DMS153 (cell line): ENCODE data around the gene GARNL3.
A peak's percentile ranks its signal among the peaks of the same experiment; 100 is the strongest.

ENCODE experiments used
- DNase-seq: peaks from one replicate; lab custom pipeline; 2025; lab: John Stamatoyannopoulos, UW

Gene GARNL3, protein sequence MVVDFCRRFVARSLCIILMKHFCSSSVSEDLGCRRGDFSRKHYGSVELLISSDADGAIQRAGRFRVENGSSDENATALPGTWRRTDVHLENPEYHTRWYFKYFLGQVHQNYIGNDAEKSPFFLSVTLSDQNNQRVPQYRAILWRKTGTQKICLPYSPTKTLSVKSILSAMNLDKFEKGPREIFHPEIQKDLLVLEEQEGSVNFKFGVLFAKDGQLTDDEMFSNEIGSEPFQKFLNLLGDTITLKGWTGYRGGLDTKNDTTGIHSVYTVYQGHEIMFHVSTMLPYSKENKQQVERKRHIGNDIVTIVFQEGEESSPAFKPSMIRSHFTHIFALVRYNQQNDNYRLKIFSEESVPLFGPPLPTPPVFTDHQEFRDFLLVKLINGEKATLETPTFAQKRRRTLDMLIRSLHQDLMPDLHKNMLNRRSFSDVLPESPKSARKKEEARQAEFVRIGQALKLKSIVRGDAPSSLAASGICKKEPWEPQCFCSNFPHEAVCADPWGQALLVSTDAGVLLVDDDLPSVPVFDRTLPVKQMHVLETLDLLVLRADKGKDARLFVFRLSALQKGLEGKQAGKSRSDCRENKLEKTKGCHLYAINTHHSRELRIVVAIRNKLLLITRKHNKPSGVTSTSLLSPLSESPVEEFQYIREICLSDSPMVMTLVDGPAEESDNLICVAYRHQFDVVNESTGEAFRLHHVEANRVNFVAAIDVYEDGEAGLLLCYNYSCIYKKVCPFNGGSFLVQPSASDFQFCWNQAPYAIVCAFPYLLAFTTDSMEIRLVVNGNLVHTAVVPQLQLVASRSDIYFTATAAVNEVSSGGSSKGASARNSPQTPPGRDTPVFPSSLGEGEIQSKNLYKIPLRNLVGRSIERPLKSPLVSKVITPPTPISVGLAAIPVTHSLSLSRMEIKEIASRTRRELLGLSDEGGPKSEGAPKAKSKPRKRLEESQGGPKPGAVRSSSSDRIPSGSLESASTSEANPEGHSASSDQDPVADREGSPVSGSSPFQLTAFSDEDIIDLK

GRCh38 chr9:127264462-127265219, at the start of gene GARNL3:
GARNL3 (plus strand) TSS chr9:127264774; CDS start chr9:127264878, 104 bp downstream.
- no peak for DNase-seq

GRCh38 chr9:127215268-127216209, 49.0 kb upstream of the GARNL3 start:
- no peak for DNase-seq

DNA sequence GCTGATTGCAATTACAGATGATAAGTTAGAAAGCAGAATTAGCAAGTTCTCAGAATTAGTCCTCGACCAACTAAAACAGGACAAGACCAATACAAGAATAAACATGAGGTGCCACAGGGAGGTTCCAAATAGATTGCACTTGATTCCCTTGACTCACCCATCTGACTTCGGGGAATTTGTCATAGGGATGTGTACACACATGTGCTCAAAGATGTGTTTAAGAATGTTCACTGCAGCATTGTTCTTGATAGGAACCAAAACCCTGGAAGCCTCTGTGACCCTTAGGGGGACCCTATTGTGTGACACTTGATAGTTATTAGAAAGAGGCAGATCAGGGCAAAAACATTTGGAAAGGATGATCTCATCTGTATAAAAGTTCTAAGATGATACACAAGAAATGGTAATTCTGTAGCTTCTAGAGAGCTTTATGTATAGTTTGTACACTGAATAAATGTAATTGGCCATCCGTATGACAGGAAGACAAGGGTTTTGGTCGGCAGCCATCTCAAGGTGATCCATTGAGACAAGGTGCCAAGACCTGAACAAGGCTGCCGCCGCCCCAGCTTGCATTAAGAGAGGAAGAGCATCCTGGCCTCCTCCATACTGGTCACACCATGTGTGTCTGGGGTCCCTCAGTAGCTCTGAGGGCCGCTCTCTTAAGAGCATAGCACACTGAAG, 48.2 kb upstream of the GARNL3 start:
- no peak for DNase-seq

- no peak for DNase-seq
These were observed 47.7 kb upstream of the GARNL3 start for GRCh38 chr9:127216888-127217217.

DNA sequence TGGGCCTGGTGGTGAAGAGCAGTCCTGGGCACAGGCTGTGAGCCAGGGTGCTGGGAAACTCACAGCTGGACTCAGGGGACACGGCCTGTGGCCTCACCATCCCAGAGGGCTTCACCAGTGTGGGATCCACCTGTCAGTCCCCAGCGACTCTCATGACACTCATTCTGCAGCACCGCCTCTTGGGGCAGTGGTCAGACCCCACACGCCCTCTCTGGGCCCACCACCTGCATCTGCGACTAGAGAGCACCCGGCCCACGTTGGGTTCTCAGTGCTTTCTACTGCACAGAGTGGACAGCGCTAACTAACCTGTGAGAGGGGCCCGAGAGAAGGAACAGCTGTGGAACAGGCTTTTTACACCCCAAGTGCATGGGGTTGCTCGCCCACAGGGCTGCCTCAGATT, 45.8 kb upstream of the GARNL3 start:
- DNase-seq: no peak

DNA sequence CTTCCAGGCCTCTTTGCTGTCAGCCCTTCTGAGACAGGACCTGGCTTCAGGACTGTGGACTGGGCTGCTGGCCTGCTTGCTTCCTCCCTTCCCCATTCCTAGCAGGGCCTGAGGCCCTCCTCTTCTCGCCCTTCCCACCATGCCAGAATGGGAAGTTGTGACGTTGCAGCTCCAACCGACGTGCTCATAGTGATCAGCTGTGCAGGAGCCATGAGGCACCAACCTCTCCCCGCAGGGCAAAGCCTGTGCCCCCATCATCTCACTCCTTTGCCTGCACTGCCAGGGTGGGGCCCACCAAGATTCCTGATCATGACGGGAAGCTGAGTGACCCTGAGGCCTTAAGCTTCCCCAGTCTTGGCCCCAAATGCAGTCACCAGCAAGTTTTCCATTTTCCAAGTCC, 45.1 kb upstream of the GARNL3 start:
- DNase-seq: no peak

DNA sequence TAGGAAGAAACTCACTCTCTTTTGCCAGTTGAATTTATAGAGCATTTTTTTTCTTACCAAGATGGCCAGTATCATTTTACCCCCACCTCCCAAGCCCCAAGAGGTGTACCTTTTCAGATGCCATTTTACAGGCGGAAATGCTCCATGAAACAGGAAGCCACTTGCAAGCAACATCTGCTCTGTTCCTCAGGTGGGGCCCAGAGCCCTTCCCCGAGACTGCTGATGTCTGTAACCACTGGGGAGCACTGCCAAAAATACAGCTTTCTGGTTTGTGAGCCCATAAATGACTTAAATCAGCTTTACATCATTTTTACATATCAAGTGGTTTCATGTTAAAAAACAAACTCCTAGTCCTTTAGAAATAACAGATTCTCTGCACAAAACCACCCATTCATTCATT, 42.9 kb upstream of the GARNL3 start:
- DNase-seq: no peak

DNA sequence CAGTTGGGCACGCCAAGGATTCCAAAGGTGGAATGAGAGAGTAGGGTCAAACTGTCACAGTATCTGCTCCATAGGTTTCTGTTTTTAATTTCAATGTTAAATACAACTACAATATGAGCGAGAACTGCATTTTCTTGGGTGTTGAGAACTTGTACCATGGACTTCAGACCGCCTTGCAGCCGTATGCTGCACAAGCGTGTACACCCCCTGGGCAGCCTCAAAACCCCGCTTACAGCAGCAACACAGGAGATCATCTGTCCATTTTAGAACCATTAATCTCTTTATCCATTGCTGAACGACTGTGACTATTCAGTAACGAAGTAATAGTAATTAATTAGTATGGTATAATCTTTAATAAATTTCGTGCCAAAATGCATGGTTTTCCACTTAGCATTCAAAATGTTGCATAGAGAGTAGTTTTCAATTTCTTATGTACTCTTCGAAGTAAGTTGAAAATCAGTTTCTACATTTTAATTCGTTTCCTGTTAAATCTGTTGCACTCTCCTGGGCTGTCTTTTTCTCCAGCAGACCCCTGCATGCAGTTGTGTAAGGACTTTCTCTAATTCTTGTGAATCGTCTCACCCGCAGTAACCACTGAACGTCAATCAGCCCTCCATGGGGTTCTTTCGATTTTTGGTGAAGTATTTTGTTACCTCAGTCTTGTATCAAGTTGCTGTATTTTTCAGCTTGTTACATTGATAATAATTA, 42.0 kb upstream of the GARNL3 start:
- DNase-seq: no peak

GRCh38 chr9:127223266-127223665, 41.3 kb upstream of the GARNL3 start:
- DNase-seq: no peak

- no peak for DNase-seq
These were observed 40.8 kb upstream of the GARNL3 start for GRCh38 chr9:127223810-127224177.

GRCh38 chr9:127224178-127224882, 40.2 kb upstream of the GARNL3 start:
- peak; percentile 84 for DNase-seq

DNA sequence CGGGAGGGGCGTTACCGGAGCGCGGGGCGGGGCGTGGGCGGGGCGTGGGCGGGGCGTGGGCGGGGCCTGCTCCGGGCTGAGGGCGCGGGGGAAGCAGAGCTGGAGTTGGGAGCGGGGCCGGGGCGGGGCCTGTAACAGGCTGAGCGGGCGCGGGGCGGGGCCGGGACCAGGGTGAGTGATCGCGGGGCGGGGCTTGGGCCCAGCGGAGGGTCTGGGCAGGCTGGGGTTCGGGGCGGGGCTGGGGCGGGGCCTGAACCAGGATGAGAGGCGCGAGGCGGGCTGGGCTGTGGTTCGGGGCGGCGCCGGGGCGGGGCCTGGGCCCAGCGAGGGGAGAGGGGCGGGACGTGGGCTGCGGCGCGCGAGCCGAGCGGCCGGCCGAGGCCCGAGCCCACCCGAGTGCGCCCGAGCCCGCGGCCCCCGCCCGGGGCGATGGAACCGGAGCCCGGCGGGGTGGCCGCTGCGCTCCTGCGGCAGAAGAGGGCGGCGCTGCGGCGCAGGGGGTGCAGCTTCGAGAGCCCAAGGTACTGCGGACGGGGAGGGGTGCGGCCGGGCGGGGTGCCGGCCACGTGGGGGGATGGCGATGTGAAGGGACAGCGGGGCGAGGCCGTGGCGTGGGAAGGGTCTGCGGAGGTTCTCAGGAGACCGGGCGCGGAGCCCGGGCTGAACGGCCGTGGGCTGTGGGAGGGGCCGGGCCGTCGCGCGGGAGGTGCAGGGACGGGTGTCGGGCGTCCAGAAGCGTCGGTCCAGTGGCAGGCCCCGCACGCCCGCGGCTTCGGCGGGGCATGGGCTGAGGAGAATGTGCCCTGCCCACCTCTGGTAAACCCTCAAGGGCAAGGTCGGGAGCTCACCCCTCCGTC, 39.5 kb upstream of the GARNL3 start:
- peak; percentile 71 for DNase-seq

DNA sequence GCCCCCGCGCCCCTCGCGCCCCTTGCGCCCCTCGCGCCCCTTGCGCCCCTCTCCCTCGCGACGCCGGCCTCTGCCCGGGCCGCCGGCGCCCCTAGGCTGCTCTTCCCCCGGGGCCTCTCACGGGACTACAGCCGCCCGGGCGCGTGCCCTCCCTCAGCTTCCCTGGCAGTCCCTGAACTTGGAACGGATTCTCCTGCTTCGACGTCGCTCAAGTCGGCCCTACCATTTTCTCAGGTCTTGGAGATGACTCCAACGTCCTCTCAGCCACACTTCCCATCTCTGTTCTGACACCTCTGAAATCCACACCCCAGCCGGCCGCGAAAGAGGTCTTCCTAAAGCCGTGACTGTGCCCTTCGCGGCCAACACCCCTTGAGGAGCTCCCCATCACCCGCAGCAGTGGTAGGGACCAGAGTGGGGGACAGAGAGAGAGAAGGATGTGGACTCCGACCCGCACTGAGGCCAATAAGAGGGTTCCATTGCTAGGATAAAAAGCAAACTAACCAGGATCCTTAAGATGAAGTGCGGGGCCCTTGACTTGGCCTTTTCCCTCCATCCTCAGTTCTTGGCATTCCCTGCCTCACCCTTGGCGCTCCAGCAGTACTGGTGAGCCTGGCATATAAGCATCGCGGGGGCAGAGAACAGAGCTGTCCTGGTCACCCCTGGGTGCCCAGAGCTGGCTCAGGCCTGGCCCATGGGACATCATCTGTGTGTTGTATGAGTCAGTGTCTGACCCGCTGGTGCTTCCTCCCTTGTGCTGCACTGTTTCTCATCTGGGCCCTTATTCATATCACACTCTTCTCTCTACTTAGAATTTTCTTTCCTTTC, 38.6 kb upstream of the GARNL3 start:
- DNase-seq: no peak

- DNase-seq: no peak
These were observed 34.7 kb upstream of the GARNL3 start for GRCh38 chr9:127229691-127230417.

GRCh38 chr9:127231666-127232065, 32.9 kb upstream of the GARNL3 start:
- no peak for DNase-seq

DNA sequence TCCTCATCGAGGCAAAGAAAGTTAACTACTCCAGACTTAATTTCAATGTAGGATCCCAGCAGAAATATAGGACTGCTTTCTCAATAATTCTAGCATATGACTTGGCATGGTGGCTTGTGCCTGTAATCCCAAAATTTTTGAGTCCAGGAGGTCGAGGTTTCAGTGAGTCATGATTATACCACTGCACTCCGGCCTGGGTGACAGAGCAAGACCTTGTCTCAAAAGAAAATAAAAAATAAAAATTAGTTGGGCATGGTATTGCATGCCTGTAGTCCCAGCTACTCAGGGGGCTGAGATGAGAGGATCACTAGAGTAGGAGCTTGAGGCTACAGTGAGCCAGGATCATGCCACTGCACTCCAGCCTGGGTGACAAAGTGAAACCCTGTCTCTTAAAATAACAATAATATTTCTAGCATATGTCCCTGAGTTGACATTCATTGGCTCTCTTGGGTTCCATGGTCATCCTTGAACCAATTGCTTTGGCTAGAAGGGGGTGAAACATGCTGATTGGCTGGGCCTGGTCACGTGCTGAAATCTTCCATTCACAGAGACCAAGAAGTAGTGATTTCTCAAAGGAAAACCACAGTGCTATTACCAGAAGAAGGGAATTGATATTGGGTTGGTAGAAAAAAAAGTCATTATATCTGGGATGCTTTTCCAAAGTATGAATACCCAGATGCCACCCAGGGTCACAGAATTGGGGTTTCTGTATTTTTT, 31.6 kb upstream of the GARNL3 start:
- no peak for DNase-seq
